Measurements from ENCODE around the gene GRWD1.

Gene GRWD1

GRCh38 chr19:48479686-48480085 is 33.9 kb downstream of the GRWD1 start (continued):
- no peak for TF ChIP-seq TSHZ2 (CRISPR knock-in tag; IDR thresholded peaks at IDR 0.05)
- TF ChIP-seq PPARA (CRISPR knock-in tag; IDR thresholded peaks at IDR 0.05; ENCODE audit: borderline replicate concordance), result no peak
- no peak for TF ChIP-seq PATZ1 (CRISPR knock-in tag; IDR thresholded peaks at IDR 0.05; ENCODE audit: borderline replicate concordance)
- no peak for TF ChIP-seq RARB (CRISPR knock-in tag; IDR thresholded peaks at IDR 0.05)
- no peak for TF ChIP-seq ZNF70 (CRISPR knock-in tag; IDR thresholded peaks at IDR 0.05)

GRCh38 chr19:48480183-48480557 is 34.4 kb downstream of the GRWD1 start:
- TF ChIP-seq ZFP30 (CRISPR knock-in tag; IDR thresholded peaks at IDR 0.05) (no peak), POU6F1 (CRISPR knock-in tag; IDR thresholded peaks at IDR 0.05; ENCODE audit: borderline replicate concordance, low read depth) (no peak)
- no peak for ATAC-seq

GRCh38 chr19:48480558-48481500 is 35.0 kb downstream of the GRWD1 start:
- TF ChIP-seq CSDC2 (CRISPR knock-in tag; IDR thresholded peaks at IDR 0.05) (no peak), CREB5 (CRISPR knock-in tag; IDR thresholded peaks at IDR 0.05; ENCODE audit: low read depth) (no peak), ZC3H10 (CRISPR knock-in tag; IDR thresholded peaks at IDR 0.05) (no peak), BACH2 (CRISPR knock-in tag; IDR thresholded peaks at IDR 0.05; ENCODE audit: borderline replicate concordance) (no peak), RARB (CRISPR knock-in tag; IDR thresholded peaks at IDR 0.05) (no peak)
- ATAC-seq, result peak; percentile 4; the same call in 2 of the 3 replicates

GRCh38 chr19:48481846-48482639 is 36.3 kb downstream of the GRWD1 start:
- ATAC-seq, result peak; percentile 28
- TF ChIP-seq OSR1 (CRISPR knock-in tag; IDR thresholded peaks at IDR 0.05) (no peak), ZFP3 (CRISPR knock-in tag; IDR thresholded peaks at IDR 0.05) (no peak), ISL1 (CRISPR knock-in tag; IDR thresholded peaks at IDR 0.05) (no peak), ESRRG (CRISPR knock-in tag; IDR thresholded peaks at IDR 0.05) (no peak), SNAI2 (CRISPR knock-in tag; IDR thresholded peaks at IDR 0.05) (no peak), ZNF70 (CRISPR knock-in tag; IDR thresholded peaks at IDR 0.05) (no peak), ZNF565 (CRISPR knock-in tag; conservative IDR thresholded peaks at IDR 0.05; ENCODE audit: low read depth) (no peak), TSHZ2 (CRISPR knock-in tag; IDR thresholded peaks at IDR 0.05) (no peak), CREB5 (CRISPR knock-in tag; IDR thresholded peaks at IDR 0.05; ENCODE audit: low read depth) (peak; percentile 47), PATZ1 (CRISPR knock-in tag; IDR thresholded peaks at IDR 0.05; ENCODE audit: borderline replicate concordance) (0 out of 2 replicates have a peak, but pooled peaks have one; percentile 32)

Measured in SK-N-SH treated with all-trans-retinoic acid at 6 μM for 48 hours (cell line).